ENCODE data around the gene KCNIP4.

Gene KCNIP4

GRCh38 chr4:21757248-21757647 is 191.3 kb downstream of the KCNIP4 start:
- DNase-seq (ENCODE audit: low spot score) = no peak

GRCh38 chr4:21753084-21753760 is 195.3 kb downstream of the KCNIP4 start:
- no peak for DNase-seq (ENCODE audit: low spot score)

GRCh38 chr4:21752616-21753015 is 196.0 kb downstream of the KCNIP4 start:
- DNase-seq (ENCODE audit: low spot score) = no peak

- DNase-seq (ENCODE audit: low spot score) = peak; percentile 55
Measured at GRCh38 chr4:21749924-21750323, 198.6 kb downstream of the KCNIP4 start.

GRCh38 chr4:21749412-21749811 is 199.2 kb downstream of the KCNIP4 start:
- no peak for DNase-seq (ENCODE audit: low spot score)

- no peak for DNase-seq (ENCODE audit: low spot score)
Measured at GRCh38 chr4:21744046-21744445, 204.5 kb downstream of the KCNIP4 start.

GRCh38 chr4:21742326-21742725 is 206.2 kb downstream of the KCNIP4 start:
- no peak for DNase-seq (ENCODE audit: low spot score)

- no peak for DNase-seq (ENCODE audit: low spot score)
Measured at GRCh38 chr4:21738821-21739220, 209.8 kb downstream of the KCNIP4 start.

- DNase-seq (ENCODE audit: low spot score) = no peak
Measured at GRCh38 chr4:21735866-21736265, 212.7 kb downstream of the KCNIP4 start.

GRCh38 chr4:21733894-21734630 is 214.5 kb downstream of the KCNIP4 start:
- DNase-seq (ENCODE audit: low spot score) = no peak

- DNase-seq (ENCODE audit: low spot score) = no peak
Measured at GRCh38 chr4:21728304-21728703, 220.3 kb downstream of the KCNIP4 start.

- no peak for DNase-seq (ENCODE audit: low spot score)
Measured at GRCh38 chr4:21726255-21726815, 222.2 kb downstream of the KCNIP4 start.

GRCh38 chr4:21722157-21722839 is 226.3 kb downstream of the KCNIP4 start:
- no peak for DNase-seq (ENCODE audit: low spot score)

GRCh38 chr4:21716531-21716930 is 232.0 kb downstream of the KCNIP4 start:
- no peak for DNase-seq (ENCODE audit: low spot score)

GRCh38 chr4:21710179-21710835 is 238.3 kb downstream of the KCNIP4 start:
- DNase-seq (ENCODE audit: low spot score) = no peak

- no peak for DNase-seq (ENCODE audit: low spot score)
Measured at GRCh38 chr4:21709761-21710160, 238.8 kb downstream of the KCNIP4 start.

GRCh38 chr4:21709031-21709430 is 239.5 kb downstream of the KCNIP4 start:
- no peak for DNase-seq (ENCODE audit: low spot score)

- no peak for DNase-seq (ENCODE audit: low spot score)
Measured at GRCh38 chr4:21699446-21699845, 249.1 kb downstream of the KCNIP4 start.

- peak; percentile 8 for DNase-seq (ENCODE audit: low spot score)
Measured at GRCh38 chr4:21697583-21697982, 251.0 kb downstream of the KCNIP4 start.

GRCh38 chr4:21695141-21695540 is 253.4 kb downstream of the KCNIP4 start:
- no peak for DNase-seq (ENCODE audit: low spot score)

- DNase-seq (ENCODE audit: low spot score) = no peak
Measured at GRCh38 chr4:21692241-21692640, 256.3 kb downstream of the KCNIP4 start.

GRCh38 chr4:21688596-21689265 is 259.8 kb downstream of the KCNIP4 start:
- DNase-seq (ENCODE audit: low spot score) = no peak
